Esophagus squamous epithelium (tissue), 4 donors: ENCODE measurements around the gene IFI44.

Source experiments
- POLR2A ChIP-seq, 4 donors: fragments of 450-650 bp; IDR thresholded peaks; one replicate each; pipeline ENCODE4 v1.6.1; 2017; ENCODE audit warnings: antibody characterized with exemption in 4 of 4, mild to moderate bottlenecking in 4 of 4, moderate library complexity in 3 of 4
- TF ChIP-seq, protein P1 (sequence below), 6 experiments: fragments of 450-650 bp in 4 of 6; fragments of 200-600 bp in 2 of 6; sonication (generic) in 2 of 6; IDR thresholded peaks; one replicate each; pipeline ENCODE4 v1.5.1; 2016 to 2019; ENCODE audit warnings: antibody characterized with exemption in 6 of 6, mild to moderate bottlenecking in 4 of 6, moderate library complexity in 4 of 6

DNA sequence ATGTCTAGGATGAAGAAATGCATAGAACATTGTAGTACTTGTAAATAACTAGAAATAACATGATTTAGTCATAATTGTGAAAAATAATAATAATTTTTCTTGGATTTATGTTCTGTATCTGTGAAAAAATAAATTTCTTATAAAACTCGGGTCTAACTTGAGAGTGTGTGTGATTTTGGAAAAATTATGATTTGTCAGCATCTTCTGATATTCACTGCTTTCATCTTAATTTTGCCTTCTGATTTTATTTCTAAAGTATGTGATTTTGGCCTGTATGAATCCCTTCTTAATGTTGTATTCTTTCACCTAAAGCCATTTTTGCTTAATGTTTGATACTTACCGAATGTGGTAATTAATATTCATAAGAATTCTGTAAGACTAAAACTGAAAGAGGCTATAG lies 14.3 kb downstream of the IFI44 start:
- TF ChIP-seq, protein P1, sequence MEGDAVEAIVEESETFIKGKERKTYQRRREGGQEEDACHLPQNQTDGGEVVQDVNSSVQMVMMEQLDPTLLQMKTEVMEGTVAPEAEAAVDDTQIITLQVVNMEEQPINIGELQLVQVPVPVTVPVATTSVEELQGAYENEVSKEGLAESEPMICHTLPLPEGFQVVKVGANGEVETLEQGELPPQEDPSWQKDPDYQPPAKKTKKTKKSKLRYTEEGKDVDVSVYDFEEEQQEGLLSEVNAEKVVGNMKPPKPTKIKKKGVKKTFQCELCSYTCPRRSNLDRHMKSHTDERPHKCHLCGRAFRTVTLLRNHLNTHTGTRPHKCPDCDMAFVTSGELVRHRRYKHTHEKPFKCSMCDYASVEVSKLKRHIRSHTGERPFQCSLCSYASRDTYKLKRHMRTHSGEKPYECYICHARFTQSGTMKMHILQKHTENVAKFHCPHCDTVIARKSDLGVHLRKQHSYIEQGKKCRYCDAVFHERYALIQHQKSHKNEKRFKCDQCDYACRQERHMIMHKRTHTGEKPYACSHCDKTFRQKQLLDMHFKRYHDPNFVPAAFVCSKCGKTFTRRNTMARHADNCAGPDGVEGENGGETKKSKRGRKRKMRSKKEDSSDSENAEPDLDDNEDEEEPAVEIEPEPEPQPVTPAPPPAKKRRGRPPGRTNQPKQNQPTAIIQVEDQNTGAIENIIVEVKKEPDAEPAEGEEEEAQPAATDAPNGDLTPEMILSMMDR (IDR thresholded peaks at IDR 0.05): no peak
- no peak for TF ChIP-seq POLR2A (IDR thresholded peaks at IDR 0.05)
